ENCODE results near the gene TRABD2B. TPM values are rescaled to one million over a fixed set of nuclear protein-coding genes. Genes with fewer than 3 reads are reported as not detected.

TRABD2B gene
- total and polyA plus RNA-seq, 4 donors = 0.28 to 2.6 (median 1.3) TPM

DNA sequence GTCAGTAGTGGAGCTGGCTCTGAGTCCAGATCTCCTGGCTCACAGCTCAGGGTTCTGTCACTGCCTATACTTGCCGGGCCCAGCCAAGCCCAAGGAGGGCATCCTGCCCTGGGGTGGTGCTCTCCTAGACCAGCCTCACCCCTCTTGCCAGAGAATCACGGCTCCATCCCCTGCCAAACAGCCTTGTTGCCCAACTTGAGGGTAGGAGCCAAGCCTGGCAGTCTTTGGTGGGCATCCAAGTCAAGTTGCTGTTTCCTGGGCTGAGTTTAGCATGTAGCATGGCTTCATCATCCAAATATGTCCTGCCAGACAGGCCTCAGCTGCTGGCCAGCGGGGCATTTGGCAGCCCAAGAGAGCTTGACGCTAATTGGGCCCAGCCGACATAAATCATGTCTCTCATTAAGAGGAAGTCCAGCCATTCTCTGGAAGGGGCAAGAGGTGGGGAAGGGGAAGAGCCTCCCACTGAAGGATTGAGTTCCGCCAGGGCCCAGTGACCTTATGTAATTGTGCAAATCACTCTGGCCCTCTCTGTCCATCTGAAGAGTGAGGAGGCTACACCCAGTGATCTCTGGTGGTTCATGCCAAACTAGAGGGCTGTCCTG is 22.6 kb upstream of the TRABD2B start:
- H3K4me1 ChIP-seq (ENCODE audit: control insufficient read depth in 4 of 4, insufficient read depth in 4 of 4, low read length in 3 of 4) = no peaks in the 10 kb centered on the region
- no peaks in the 10 kb centered on the region for H3K36me3 ChIP-seq (ENCODE audit: control insufficient read depth in 4 of 4, insufficient read depth in 3 of 4, low read depth in 1 of 4, low read length in 3 of 4)
- H3K4me3 ChIP-seq (ENCODE audit: low read depth in 1 of 3, low read length in 3 of 3) = no peak overlapping the region
- no peak overlapping the region for H3K9ac ChIP-seq (ENCODE audit: low read depth in 1 of 2, low read length in 2 of 2)
- TF ChIP-seq, protein P1, sequence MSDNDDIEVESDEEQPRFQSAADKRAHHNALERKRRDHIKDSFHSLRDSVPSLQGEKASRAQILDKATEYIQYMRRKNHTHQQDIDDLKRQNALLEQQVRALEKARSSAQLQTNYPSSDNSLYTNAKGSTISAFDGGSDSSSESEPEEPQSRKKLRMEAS (IDR thresholded peaks at IDR 0.05) = no peak
- TF ChIP-seq SP1 (IDR thresholded peaks at IDR 0.05) = no peak
- TF ChIP-seq RXRA (IDR thresholded peaks at IDR 0.05) = no peak
- TF ChIP-seq, protein P2, sequence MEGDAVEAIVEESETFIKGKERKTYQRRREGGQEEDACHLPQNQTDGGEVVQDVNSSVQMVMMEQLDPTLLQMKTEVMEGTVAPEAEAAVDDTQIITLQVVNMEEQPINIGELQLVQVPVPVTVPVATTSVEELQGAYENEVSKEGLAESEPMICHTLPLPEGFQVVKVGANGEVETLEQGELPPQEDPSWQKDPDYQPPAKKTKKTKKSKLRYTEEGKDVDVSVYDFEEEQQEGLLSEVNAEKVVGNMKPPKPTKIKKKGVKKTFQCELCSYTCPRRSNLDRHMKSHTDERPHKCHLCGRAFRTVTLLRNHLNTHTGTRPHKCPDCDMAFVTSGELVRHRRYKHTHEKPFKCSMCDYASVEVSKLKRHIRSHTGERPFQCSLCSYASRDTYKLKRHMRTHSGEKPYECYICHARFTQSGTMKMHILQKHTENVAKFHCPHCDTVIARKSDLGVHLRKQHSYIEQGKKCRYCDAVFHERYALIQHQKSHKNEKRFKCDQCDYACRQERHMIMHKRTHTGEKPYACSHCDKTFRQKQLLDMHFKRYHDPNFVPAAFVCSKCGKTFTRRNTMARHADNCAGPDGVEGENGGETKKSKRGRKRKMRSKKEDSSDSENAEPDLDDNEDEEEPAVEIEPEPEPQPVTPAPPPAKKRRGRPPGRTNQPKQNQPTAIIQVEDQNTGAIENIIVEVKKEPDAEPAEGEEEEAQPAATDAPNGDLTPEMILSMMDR (IDR thresholded peaks at IDR 0.05; ENCODE audit: low read depth, low read length, missing input control) = no peak
- TF ChIP-seq JUND (IDR thresholded peaks at IDR 0.05) = no peak
- no peak for TF ChIP-seq YY1 (IDR thresholded peaks at IDR 0.05)
- TF ChIP-seq, protein P3, sequence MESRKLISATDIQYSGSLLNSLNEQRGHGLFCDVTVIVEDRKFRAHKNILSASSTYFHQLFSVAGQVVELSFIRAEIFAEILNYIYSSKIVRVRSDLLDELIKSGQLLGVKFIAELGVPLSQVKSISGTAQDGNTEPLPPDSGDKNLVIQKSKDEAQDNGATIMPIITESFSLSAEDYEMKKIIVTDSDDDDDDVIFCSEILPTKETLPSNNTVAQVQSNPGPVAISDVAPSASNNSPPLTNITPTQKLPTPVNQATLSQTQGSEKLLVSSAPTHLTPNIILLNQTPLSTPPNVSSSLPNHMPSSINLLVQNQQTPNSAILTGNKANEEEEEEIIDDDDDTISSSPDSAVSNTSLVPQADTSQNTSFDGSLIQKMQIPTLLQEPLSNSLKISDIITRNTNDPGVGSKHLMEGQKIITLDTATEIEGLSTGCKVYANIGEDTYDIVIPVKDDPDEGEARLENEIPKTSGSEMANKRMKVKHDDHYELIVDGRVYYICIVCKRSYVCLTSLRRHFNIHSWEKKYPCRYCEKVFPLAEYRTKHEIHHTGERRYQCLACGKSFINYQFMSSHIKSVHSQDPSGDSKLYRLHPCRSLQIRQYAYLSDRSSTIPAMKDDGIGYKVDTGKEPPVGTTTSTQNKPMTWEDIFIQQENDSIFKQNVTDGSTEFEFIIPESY (IDR thresholded peaks at IDR 0.05) = no peak
- no peak for TF ChIP-seq FOXA2 (IDR thresholded peaks at IDR 0.05)
- no peak for TF ChIP-seq NR2F2 (IDR thresholded peaks at IDR 0.05)
- TF ChIP-seq ATF3 (IDR thresholded peaks at IDR 0.05) = no peak
- H3K9me3 ChIP-seq (ENCODE audit: control insufficient read depth in 4 of 4, low read length in 3 of 4) = no peaks in the 10 kb centered on the region
- WGBS = 68% methylated on average over 6 of the region's 6 CpGs
- H3K27me3 ChIP-seq (ENCODE audit: control insufficient read depth in 4 of 4, insufficient read depth in 4 of 4, low read length in 3 of 4) = no peaks in the 10 kb centered on the region
- no peak overlapping the region for H3K27ac ChIP-seq (ENCODE audit: low read depth in 1 of 2, low read length in 2 of 2)
- DNase-seq (ENCODE audit: low spot score) = no peak

DNA sequence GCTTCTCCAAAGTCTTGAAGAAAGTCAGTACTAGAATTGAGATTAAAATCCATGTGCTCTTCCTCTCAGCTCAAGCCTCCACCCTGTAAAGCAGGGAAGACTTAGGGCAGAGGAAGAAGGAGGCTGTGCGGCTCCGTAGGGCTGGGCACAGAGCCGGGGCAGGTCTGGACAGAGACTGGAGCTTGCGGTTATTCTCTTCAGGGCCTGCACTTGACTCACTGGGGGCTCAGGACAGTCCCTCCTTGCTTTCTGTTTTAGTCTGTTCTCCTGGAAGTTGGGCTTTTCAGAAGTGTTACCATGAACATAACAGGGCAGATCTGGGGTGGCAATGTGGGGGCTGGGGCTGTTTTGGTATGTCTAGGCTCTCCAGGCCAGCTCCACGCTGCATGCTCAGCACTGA is 21.6 kb upstream of the TRABD2B start:
- Histone ChIP-seq H3K4me1 (ENCODE audit: control insufficient read depth in 4 of 4, insufficient read depth in 4 of 4, low read length in 3 of 4) (no peaks in the 10 kb centered on the region), H3K9ac (ENCODE audit: low read depth in 1 of 2, low read length in 2 of 2) (no peak overlapping the region), H3K27ac (ENCODE audit: low read depth in 1 of 2, low read length in 2 of 2) (no peak overlapping the region), H3K27me3 (ENCODE audit: control insufficient read depth in 4 of 4, insufficient read depth in 4 of 4, low read length in 3 of 4) (no peaks in the 10 kb centered on the region), H3K36me3 (ENCODE audit: control insufficient read depth in 4 of 4, insufficient read depth in 3 of 4, low read depth in 1 of 4, low read length in 3 of 4) (no peaks in the 10 kb centered on the region), H3K4me3 (ENCODE audit: low read depth in 1 of 3, low read length in 3 of 3) (no peak overlapping the region), H3K9me3 (ENCODE audit: control insufficient read depth in 4 of 4, low read length in 3 of 4) (no peaks in the 10 kb centered on the region)
- WGBS = 96% methylated on average over 5 of the region's 5 CpGs
- TF ChIP-seq EGR1 (IDR thresholded peaks at IDR 0.05; ENCODE audit: low read depth in 2 of 2) (no peak), GABPA (IDR thresholded peaks at IDR 0.05 in 1 of 2, conservative IDR thresholded peaks at IDR 0.05 in 1 of 2) (no peak), JUND (IDR thresholded peaks at IDR 0.05) (no peak), RAD21 (IDR thresholded peaks at IDR 0.05) (no peak), HNF4G (IDR thresholded peaks at IDR 0.05) (no peak), RXRA (IDR thresholded peaks at IDR 0.05) (no peak), SP1 (IDR thresholded peaks at IDR 0.05) (no peak), YY1 (IDR thresholded peaks at IDR 0.05) (no peak), HNF4A (conservative IDR thresholded peaks at IDR 0.05) (no peak), FOXA1 (IDR thresholded peaks at IDR 0.05) (no peak), NR2F2 (IDR thresholded peaks at IDR 0.05) (no peak), FOXA2 (IDR thresholded peaks at IDR 0.05) (no peak)
- TF ChIP-seq, protein P3 (IDR thresholded peaks at IDR 0.05) = no peak
- TF ChIP-seq, protein P2 (IDR thresholded peaks at IDR 0.05; ENCODE audit: low read depth, low read length, missing input control) = no peak
- DNase-seq (ENCODE audit: low spot score) = no peak
